Measurements from ENCODE around the gene STX1B.

- TF ChIP-seq CTCF (conservative IDR thresholded peaks at IDR 0.05; ENCODE audit: low read length) = no peak
- TF ChIP-seq EZH2phosphoT487 (IDR thresholded peaks at IDR 0.05; ENCODE audit: borderline replicate concordance, low read depth, low read length) = no peak
Observed at GRCh38 chr16:30989469-30990047, 20.9 kb downstream of the STX1B start.
